ENCODE results near the gene IL7R. TPM values are rescaled to one million over a fixed set of nuclear protein-coding genes. Genes with fewer than 3 reads are reported as not detected.

Gene IL7R
- total and polyA plus RNA-seq, 2 donors (not counting 3 experiments of a cell fraction or from before 2014, with no cell fraction given), result 1.0 to 1.2 TPM

GRCh38 chr5:35857606-35858205 lies 1.0 kb downstream of the IL7R start:
- H3K36me3 ChIP-seq (ENCODE audit: control insufficient read depth in 2 of 2, extremely low read depth in 1 of 2, insufficient read depth in 2 of 2, low read length in 2 of 2), result no peaks in the 10 kb centered on the region
- no peaks in the 10 kb centered on the region for H3K9me3 ChIP-seq (replicated peaks; ENCODE audit: control insufficient read depth, insufficient read depth, low read length)
- peak; percentile 74 for FAIRE-seq
- POLR2A ChIA-PET, result no interaction called here
- intact Hi-C loops (cut with micrococcal nuclease) (loop anchor here (2.0 kb wide), 1 partner anchor 75 kb away; no protein-coding TSS in a partner anchor), dilution Hi-C loops (cut with MboI; ENCODE audit: extremely low pct_ligation_motif_present, low sequenced_read_pairs) (no loop called here)
- H3K9me1 ChIP-seq (replicated peaks; ENCODE audit: control insufficient read depth, extremely low read depth, insufficient read depth, low read length), result no peaks in the 10 kb centered on the region
- peak overlapping the region; percentile 92 for H2AFZ ChIP-seq (ENCODE audit: low read depth, low read length)
- no peak overlapping the region for H3K9ac ChIP-seq (replicated peaks; ENCODE audit: extremely low read depth, insufficient read depth, low read length)
- peaks cover 26% of the 10 kb centered on the region for H3K4me1 ChIP-seq (ENCODE audit: control insufficient read depth, extremely low read depth, insufficient read depth, low read length)
- no TSS peak for BruUV-seq (replicated peaks)
- TF ChIP-seq JUN (IDR thresholded peaks at IDR 0.05; ENCODE audit: borderline replicate concordance, insufficient read depth, insufficient read length, low read depth) (peak; percentile 94), EZH2 (IDR thresholded peaks at IDR 0.05; ENCODE audit: borderline replicate concordance, low read depth, low read length, severe bottlenecking) (no peak), MAX (IDR thresholded peaks at IDR 0.05; ENCODE audit: insufficient read depth, insufficient read length) (no peak), POLR2AphosphoS5 (IDR thresholded peaks at IDR 0.05; ENCODE audit: insufficient read depth, low read depth, low read length) (peak; percentile 17), GATA2 (IDR thresholded peaks at IDR 0.05; ENCODE audit: insufficient read depth, insufficient read length, low read depth, low read length) (peak; percentile 50), POLR2A (IDR thresholded peaks at IDR 0.05; ENCODE audit: low read depth, low read length) (no peak), FOS (IDR thresholded peaks at IDR 0.05; ENCODE audit: borderline replicate concordance, insufficient read depth, low read length) (peak; percentile 98), MYC (IDR thresholded peaks at IDR 0.05; ENCODE audit: low read depth, low read length) (no peak)
- TF ChIP-seq, protein P1, sequence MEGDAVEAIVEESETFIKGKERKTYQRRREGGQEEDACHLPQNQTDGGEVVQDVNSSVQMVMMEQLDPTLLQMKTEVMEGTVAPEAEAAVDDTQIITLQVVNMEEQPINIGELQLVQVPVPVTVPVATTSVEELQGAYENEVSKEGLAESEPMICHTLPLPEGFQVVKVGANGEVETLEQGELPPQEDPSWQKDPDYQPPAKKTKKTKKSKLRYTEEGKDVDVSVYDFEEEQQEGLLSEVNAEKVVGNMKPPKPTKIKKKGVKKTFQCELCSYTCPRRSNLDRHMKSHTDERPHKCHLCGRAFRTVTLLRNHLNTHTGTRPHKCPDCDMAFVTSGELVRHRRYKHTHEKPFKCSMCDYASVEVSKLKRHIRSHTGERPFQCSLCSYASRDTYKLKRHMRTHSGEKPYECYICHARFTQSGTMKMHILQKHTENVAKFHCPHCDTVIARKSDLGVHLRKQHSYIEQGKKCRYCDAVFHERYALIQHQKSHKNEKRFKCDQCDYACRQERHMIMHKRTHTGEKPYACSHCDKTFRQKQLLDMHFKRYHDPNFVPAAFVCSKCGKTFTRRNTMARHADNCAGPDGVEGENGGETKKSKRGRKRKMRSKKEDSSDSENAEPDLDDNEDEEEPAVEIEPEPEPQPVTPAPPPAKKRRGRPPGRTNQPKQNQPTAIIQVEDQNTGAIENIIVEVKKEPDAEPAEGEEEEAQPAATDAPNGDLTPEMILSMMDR (IDR thresholded peaks at IDR 0.05; ENCODE audit: extremely low read depth in 1 of 2, insufficient read depth in 1 of 2, low read depth in 1 of 2, low read length in 2 of 2), result no peak
- no peaks in the 10 kb centered on the region for H3K79me2 ChIP-seq (ENCODE audit: control insufficient read depth, insufficient read depth, low read length)
- peak; percentile 91 for DNase-seq (ENCODE audit: low read depth, low spot score)
- CTCF ChIA-PET, result interaction anchor here (1.0 to 4.3 kb wide), 6 partner anchors 22 to 206 kb away, joined by 3 to 16 read pairs (median 6); no protein-coding TSS in a partner anchor
- H3K4me3 ChIP-seq (replicated peaks in 1 of 3; ENCODE audit: insufficient read depth in 1 of 3, low read depth in 1 of 3, low read length in 3 of 3), result no peak overlapping the region
- H3K27me3 ChIP-seq (ENCODE audit: control insufficient read depth in 2 of 2, insufficient read depth in 2 of 2, low read length in 2 of 2), result no peaks in the 10 kb centered on the region
- peak overlapping the region; percentile 68 for H3K27ac ChIP-seq (ENCODE audit: insufficient read depth, low read depth, low read length)
- H4K20me1 ChIP-seq (replicated peaks; ENCODE audit: control insufficient read depth, extremely low read depth, insufficient read depth, low read length), result no peaks in the 10 kb centered on the region
- peak overlapping the region; percentile 71 for H3K4me2 ChIP-seq (ENCODE audit: insufficient read depth, low read length)

Measured in endothelial cell of umbilical vein (primary cell).